DOHH2 (cell line): ENCODE results near the gene BFSP1.

Source experiments
- CTCF ChIP-seq: fragments of 200-600 bp; sonication (generic); IDR thresholded peaks from one replicate; pipeline ENCODE4 v1.5.1; 2014; ENCODE audit warnings: antibody characterized with exemption, mild to moderate bottlenecking, low read depth, low read length; ENCODE audit not compliant: poor library complexity, severe bottlenecking
- EZH2phosphoT487 ChIP-seq: fragments of 200-600 bp; sonication (generic); IDR thresholded peaks from 2 replicates; pipeline ENCODE4 v1.6.1; 2017; ENCODE audit warnings: borderline replicate concordance, mild to moderate bottlenecking, antibody characterized with exemption, low read length, moderate library complexity, mixed read lengths

- TF ChIP-seq CTCF (no peak), EZH2phosphoT487 (no peak)
These were observed 25.3 kb downstream of the BFSP1 start for GRCh38 chr20:17505636-17506517.
